OCI-LY1 (cell line): ENCODE results near the gene VSIG10L2.

ENCODE experiments used
- H2AFZ ChIP-seq: fragments of 200-600 bp; sonication (generic), shearing (Covaris generic); 2 replicates; pipeline ENCODE4 v1.6.0; 2014; ENCODE audit warnings: antibody characterized with exemption, mild to moderate bottlenecking, low read length
- H3F3A ChIP-seq: fragments of 200-600 bp; sonication (generic), shearing (Covaris generic); 2 replicates; pipeline ENCODE4 v1.6.0; 2014; ENCODE audit warnings: mild to moderate bottlenecking, antibody characterized with exemption, low read length, moderate library complexity; ENCODE audit not compliant: insufficient read depth
- H3K27ac ChIP-seq: fragments of 200-600 bp; sonication (generic); 2 replicates; pipeline ENCODE4 v1.5.1; 2014; ENCODE audit warnings: low read length, mixed run types, mild to moderate bottlenecking, low read depth; ENCODE audit not compliant: poor library complexity, severe bottlenecking
- H3K27me3 ChIP-seq: fragments of 200-600 bp; sonication (generic); 2 replicates; pipeline ENCODE4 v1.6.0; 2014; ENCODE audit warnings: antibody characterized with exemption, mild to moderate bottlenecking, low read length, moderate library complexity; ENCODE audit not compliant: insufficient read depth
- H3K36me3 ChIP-seq: fragments of 200-600 bp; sonication (generic); 2 replicates; pipeline ENCODE4 v1.6.1; 2014; ENCODE audit warnings: mild to moderate bottlenecking, antibody characterized with exemption, low read length, moderate library complexity, mixed read lengths; ENCODE audit not compliant: insufficient read depth
- H3K4me1 ChIP-seq: fragments of 200-600 bp; sonication (generic); 2 replicates; pipeline ENCODE4 v1.5.1; 2014; ENCODE audit warnings: mild to moderate bottlenecking, low read length, moderate library complexity; ENCODE audit not compliant: insufficient read depth, severe bottlenecking
- H3K4me2 ChIP-seq: fragments of 200-600 bp; sonication (generic), shearing (Covaris generic); 2 replicates; pipeline ENCODE4 v1.6.1; 2014; ENCODE audit warnings: low read length
- H3K4me3 ChIP-seq: fragments of 200-600 bp; sonication (generic); 2 replicates; pipeline ENCODE4 v1.5.1; 2014; ENCODE audit warnings: low read length, low read depth, mild to moderate bottlenecking, mixed read lengths; ENCODE audit not compliant: poor library complexity, severe bottlenecking
- H3K79me2 ChIP-seq: fragments of 200-600 bp; shearing (Covaris generic); 2 replicates; pipeline ENCODE4 v1.6.1; 2016; ENCODE audit warnings: mixed run types, low read length, mixed read lengths; ENCODE audit not compliant: insufficient read depth
- H3K9ac ChIP-seq: fragments of 200-600 bp; sonication (generic), shearing (Covaris generic); 2 replicates; pipeline ENCODE4 v1.6.1; 2014; ENCODE audit warnings: mild to moderate bottlenecking, low read length, mixed read lengths
- H3K9me2 ChIP-seq: fragments of 200-600 bp; sonication (generic), shearing (Covaris generic); 2 replicates; pipeline ENCODE4 v1.6.1; 2014; ENCODE audit warnings: low read depth, mild to moderate bottlenecking, low read length, mixed read lengths
- H3K9me3 ChIP-seq: fragments of 200-600 bp; shearing (Covaris generic); 2 replicates; pipeline ENCODE4 v1.6.1; 2014; ENCODE audit warnings: low read length, mixed read lengths
- H4K20me1 ChIP-seq: fragments of 200-600 bp; sonication (generic), shearing (Covaris generic); 2 replicates; pipeline ENCODE4 v1.6.0; 2016; ENCODE audit warnings: mild to moderate bottlenecking, low read length; ENCODE audit not compliant: insufficient read depth
- EZH2 ChIP-seq: fragments of 200-600 bp; sonication (generic), shearing (Covaris generic); IDR thresholded peaks from 2 replicates; pipeline ENCODE4 v1.8.0; 2017; ENCODE audit warnings: borderline replicate concordance, mixed run types, mild to moderate bottlenecking, antibody characterized with exemption, low read length, moderate library complexity, mixed read lengths
- TF ChIP-seq, protein P1 (sequence below): fragments of 200-600 bp; sonication (generic), shearing (Covaris generic); IDR thresholded peaks from 2 replicates; pipeline ENCODE4 v1.5.1; 2017; ENCODE audit warnings: mild to moderate bottlenecking, antibody characterized with exemption, low read length, moderate library complexity, mixed read lengths

Gene VSIG10L2

DNA sequence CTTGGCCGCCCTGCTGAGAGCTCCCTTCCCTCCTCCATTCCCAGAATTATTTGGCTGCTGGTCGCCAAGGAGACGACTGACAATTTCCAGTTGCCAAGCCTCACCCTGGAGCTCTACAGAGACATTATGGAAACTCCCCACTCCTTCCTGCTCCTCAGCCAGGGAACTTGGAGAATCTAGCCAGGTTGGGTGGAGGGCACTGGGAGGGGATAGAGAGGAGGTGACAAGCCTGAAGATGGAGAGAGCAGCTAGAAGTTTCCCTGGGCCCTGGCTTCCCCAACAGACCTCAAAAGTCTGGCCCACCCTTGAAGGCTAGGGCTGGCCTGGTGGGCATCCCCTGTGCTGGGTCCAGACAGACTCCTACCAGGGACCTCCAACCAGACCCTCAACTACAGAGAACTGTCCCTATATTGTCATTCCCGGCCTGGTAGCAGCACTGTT lies 6.7 kb upstream of the VSIG10L2 start:
- H3K36me3 ChIP-seq, result no peaks in the 10 kb centered on the region
- H3K4me3 ChIP-seq, result no peak overlapping the region
- H2AFZ ChIP-seq, result no peak overlapping the region
- H4K20me1 ChIP-seq, result no peaks in the 10 kb centered on the region
- no peaks in the 10 kb centered on the region for H3F3A ChIP-seq
- no peaks in the 10 kb centered on the region for H3K9me2 ChIP-seq
- no peak overlapping the region for H3K9ac ChIP-seq
- H3K27ac ChIP-seq, result no peak overlapping the region
- H3K79me2 ChIP-seq, result no peaks in the 10 kb centered on the region
- no peaks in the 10 kb centered on the region for H3K9me3 ChIP-seq
- no peaks in the 10 kb centered on the region for H3K27me3 ChIP-seq
- TF ChIP-seq EZH2, result no peak
- TF ChIP-seq, protein P1, sequence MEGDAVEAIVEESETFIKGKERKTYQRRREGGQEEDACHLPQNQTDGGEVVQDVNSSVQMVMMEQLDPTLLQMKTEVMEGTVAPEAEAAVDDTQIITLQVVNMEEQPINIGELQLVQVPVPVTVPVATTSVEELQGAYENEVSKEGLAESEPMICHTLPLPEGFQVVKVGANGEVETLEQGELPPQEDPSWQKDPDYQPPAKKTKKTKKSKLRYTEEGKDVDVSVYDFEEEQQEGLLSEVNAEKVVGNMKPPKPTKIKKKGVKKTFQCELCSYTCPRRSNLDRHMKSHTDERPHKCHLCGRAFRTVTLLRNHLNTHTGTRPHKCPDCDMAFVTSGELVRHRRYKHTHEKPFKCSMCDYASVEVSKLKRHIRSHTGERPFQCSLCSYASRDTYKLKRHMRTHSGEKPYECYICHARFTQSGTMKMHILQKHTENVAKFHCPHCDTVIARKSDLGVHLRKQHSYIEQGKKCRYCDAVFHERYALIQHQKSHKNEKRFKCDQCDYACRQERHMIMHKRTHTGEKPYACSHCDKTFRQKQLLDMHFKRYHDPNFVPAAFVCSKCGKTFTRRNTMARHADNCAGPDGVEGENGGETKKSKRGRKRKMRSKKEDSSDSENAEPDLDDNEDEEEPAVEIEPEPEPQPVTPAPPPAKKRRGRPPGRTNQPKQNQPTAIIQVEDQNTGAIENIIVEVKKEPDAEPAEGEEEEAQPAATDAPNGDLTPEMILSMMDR, result no peak
- no peaks in the 10 kb centered on the region for H3K4me1 ChIP-seq
- H3K4me2 ChIP-seq, result no peak overlapping the region

DNA sequence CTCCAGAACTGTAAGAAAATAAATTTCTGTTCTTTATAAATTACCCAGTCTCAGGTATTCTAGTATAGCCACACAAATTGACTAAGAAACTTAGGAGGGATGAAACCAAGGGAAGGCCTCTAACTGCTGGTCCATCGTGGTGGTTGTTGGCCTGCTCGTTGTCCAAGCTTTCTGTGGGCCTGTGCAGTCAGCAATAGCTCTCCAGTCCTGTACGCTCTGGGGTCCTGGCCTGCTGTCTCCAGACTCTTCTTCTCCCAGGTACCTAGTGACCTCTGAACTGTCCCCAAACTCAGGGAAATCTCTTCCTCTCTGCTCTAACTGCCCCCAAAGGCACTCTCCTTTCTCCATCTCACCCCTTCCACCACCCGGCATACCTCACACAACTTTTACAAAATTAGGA lies 5.7 kb upstream of the VSIG10L2 start:
- Histone ChIP-seq H3K27ac (no peak overlapping the region), H3K9me3 (no peaks in the 10 kb centered on the region), H3K27me3 (no peaks in the 10 kb centered on the region), H3K4me3 (no peak overlapping the region), H4K20me1 (no peaks in the 10 kb centered on the region), H3K79me2 (no peaks in the 10 kb centered on the region), H2AFZ (no peak overlapping the region), H3K9ac (no peak overlapping the region), H3F3A (no peaks in the 10 kb centered on the region), H3K4me1 (no peaks in the 10 kb centered on the region), H3K9me2 (no peaks in the 10 kb centered on the region), H3K4me2 (no peak overlapping the region), H3K36me3 (no peaks in the 10 kb centered on the region)
- TF ChIP-seq, protein P1, result no peak
- no peak for TF ChIP-seq EZH2

GRCh38 chr11:125941267-125941618 lies 4.6 kb upstream of the VSIG10L2 start:
- Histone ChIP-seq H3K9me3 (no peaks in the 10 kb centered on the region), H3K27me3 (no peaks in the 10 kb centered on the region), H3F3A (no peaks in the 10 kb centered on the region), H3K36me3 (no peaks in the 10 kb centered on the region), H3K9ac (no peak overlapping the region), H2AFZ (no peak overlapping the region), H3K79me2 (no peaks in the 10 kb centered on the region), H3K4me3 (no peak overlapping the region), H3K27ac (no peak overlapping the region), H4K20me1 (no peaks in the 10 kb centered on the region), H3K4me2 (no peak overlapping the region), H3K9me2 (no peaks in the 10 kb centered on the region), H3K4me1 (no peaks in the 10 kb centered on the region)
- no peak for TF ChIP-seq EZH2
- TF ChIP-seq, protein P1, result no peak
